Aorta (tissue), 5 donors: Measurements from ENCODE around the gene UGT1A8. TPM values are rescaled to one million over a fixed set of nuclear protein-coding genes. Genes with fewer than 3 reads are reported as not detected.

Experiments
- ATAC-seq: fragments of 200-7000 bp; cut with Tn5 transposase; one replicate; pipeline ENCODE4 v1.9.1; 2022; ENCODE audit warnings: moderate library complexity; ENCODE audit not compliant: low FRiP score
- DNase-seq, 2 donors: peaks; one replicate each; pipeline ENCODE4 v3.0.0-alpha.2; 2020
- H3K27ac ChIP-seq, 2 donors: one replicate each; pipeline ENCODE4 v1.5.1; 2013; ENCODE audit warnings: low read length in 2 of 2, mild to moderate bottlenecking in 2 of 2, moderate library complexity in 2 of 2, control low read depth in 1 of 2, inconsistent platforms in 1 of 2, low read depth in 1 of 2
- H3K27me3 ChIP-seq, 2 donors: one replicate each; pipeline ENCODE4 v1.6.1; 2013; ENCODE audit warnings: control low read depth in 1 of 2, low read length in 1 of 2, mild to moderate bottlenecking in 1 of 2, moderate library complexity in 1 of 2; ENCODE audit not compliant: insufficient read depth in 2 of 2, control insufficient read depth in 1 of 2
- H3K36me3 ChIP-seq, 2 donors: one replicate each; pipeline ENCODE4 v1.6.1; 2013; ENCODE audit warnings: control low read depth in 1 of 2, low read length in 1 of 2, mild to moderate bottlenecking in 1 of 2; ENCODE audit not compliant: insufficient read depth in 2 of 2, control insufficient read depth in 1 of 2
- H3K4me1 ChIP-seq, 2 donors: one replicate each; pipeline ENCODE4 v1.6.1; 2013; ENCODE audit warnings: low read length in 2 of 2, control low read depth in 1 of 2, mild to moderate bottlenecking in 1 of 2, moderate library complexity in 1 of 2; ENCODE audit not compliant: insufficient read depth in 2 of 2, control insufficient read depth in 1 of 2
- H3K4me3 ChIP-seq, 2 donors: one replicate each; pipeline ENCODE4 v1.5.1; 2013; ENCODE audit warnings: low read length in 2 of 2, control low read depth in 1 of 2, mild to moderate bottlenecking in 1 of 2
- H3K9me3 ChIP-seq: one replicate; pipeline ENCODE4 v1.6.1; 2013; ENCODE audit warnings: mild to moderate bottlenecking, low read length; ENCODE audit not compliant: control insufficient read depth
- WGBS, 2 donors: extraction: QIAGEN DNeasy Blood & Tissue Kit; methylation state at CpG; one replicate each; pipeline ENCODE4 v1.1.7; 2013; 5-methylcytosine and 5-hydroxymethylcytosine counted together
- intact Hi-C, 2 donors: fragments of 100-400 bp; cut with DNase I; formaldehyde crosslinking; loops; one replicate each; pipeline versions ENCODE4 v1.14.2 to v1.15.0; 2022
- polyA plus RNA-seq, 2 donors: library from polyadenylated mRNA; stranded (reverse); fragments of 200-250 nt; gene quantifications; one replicate each; pipeline ENCODE4 v1.2.3, GENCODE V29; 2013
- total RNA-seq, 2 donors: library from RNA; stranded (reverse); fragmentation: NEBNext Ultra II Directional; extraction: Animal tissue kit (Norgen Biotek cat#: 25700); gene quantifications; one replicate each; pipeline ENCODE4 v1.2.1, GENCODE V29; 2021
- donor health status: healthy with polysubstance abuse.
- donor health status: Bipolar disorder and iron deficiency.
- donor health status: DM: no; HTN: no; CAD: no.
- donor health status: DM: no; HTN: no; CAD: no.
- donor health status: DM: yes; HTN: yes; CAD: no.

The UGT1A8 gene
- total and polyA plus RNA-seq, 4 donors: 1.0 TPM; not detected in 3

DNA sequence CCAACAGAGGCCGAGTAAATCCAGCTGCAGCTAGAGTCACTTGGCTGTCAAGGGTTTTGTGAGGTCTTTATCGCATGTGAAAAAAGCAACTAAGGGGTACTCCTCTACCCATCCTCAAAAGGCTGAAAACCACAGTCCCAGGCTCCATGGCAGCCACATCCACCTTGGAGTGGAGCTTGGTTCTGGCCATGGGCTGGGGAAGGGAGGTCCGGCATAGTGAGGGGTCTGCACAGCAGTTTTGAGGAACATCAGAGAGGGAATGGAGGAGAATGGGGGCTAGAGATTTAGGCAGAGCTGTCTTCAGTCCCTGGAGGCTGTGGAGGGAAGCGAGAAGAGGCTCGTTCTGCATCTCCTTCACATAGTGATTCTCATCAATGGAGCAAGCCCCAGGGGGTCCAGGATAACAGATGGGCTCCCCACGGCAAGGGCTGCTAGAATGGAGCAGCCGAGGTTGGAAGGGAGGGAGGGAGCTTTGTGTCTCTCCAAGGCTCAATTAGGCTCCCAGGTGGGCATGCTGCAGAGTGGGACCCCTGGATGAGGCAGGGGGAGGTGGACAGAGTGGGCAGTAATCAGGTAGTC, 181.7 kb downstream of the UGT1A8 start:
- peak in 1 of 2 donors; percentile 34 for DNase-seq
- intact Hi-C loops: no loop called here
- WGBS, 2 donors: 60% methylated on average over 7 of the region's 7 CpGs
- Histone ChIP-seq H3K4me1 (no peaks in the 10 kb centered on the region), H3K9me3 (no peaks in the 10 kb centered on the region), H3K27me3 (no peaks in the 10 kb centered on the region), H3K27ac (no peak overlapping the region), H3K36me3 (no peaks in the 10 kb centered on the region), H3K4me3 (no peak overlapping the region)
- no peak for ATAC-seq

DNA sequence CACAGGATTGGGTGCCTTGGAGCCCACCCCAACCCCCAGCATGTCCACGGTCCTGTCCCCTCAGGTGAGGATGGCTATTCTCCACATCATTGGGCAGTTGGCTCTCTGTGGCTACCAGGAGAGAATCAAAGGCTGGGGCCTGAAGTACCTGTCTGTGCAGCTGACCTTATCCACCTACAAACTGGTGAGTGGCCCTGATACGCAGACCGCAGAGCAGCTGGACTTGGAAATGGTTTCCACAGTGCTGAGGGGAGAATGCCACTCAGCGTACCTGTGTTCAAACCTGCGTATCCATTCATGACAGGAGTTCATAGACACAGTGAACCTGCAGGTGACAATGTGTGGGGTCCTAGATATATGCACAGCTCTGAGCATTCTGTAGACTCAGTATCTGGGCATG, 182.3 kb downstream of the UGT1A8 start:
- intact Hi-C loops: no loop called here
- H3K27ac ChIP-seq: no peak overlapping the region
- H3K4me3 ChIP-seq: no peak overlapping the region
- no peaks in the 10 kb centered on the region for H3K9me3 ChIP-seq
- DNase-seq: no peak
- ATAC-seq: no peak
- H3K36me3 ChIP-seq: no peaks in the 10 kb centered on the region
- no peaks in the 10 kb centered on the region for H3K27me3 ChIP-seq
- WGBS, 2 donors: 53 to 85% methylated on average over 5 of the region's 5 CpGs
- H3K4me1 ChIP-seq: no peaks in the 10 kb centered on the region

DNA sequence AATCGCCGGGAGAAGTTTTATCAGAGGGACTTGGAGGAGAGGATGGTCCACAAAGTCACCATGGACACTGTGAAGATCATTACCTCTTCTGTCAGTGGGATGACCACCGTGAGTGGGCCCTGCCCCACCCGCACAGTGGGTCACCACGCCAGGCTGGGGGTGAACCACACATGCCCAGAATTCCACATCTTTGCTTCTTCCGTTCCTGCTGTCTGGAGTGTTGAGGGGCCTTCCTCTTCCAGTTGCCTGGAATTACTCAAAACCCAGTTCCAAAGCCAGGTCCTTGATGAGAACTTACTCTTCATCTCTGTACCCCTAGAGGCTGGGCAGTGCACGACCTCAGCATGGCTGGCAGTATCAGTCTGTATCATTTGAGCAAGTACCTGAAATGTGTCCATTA, 182.8 kb downstream of the UGT1A8 start:
- Histone ChIP-seq H3K27ac (no peak overlapping the region), H3K4me3 (no peak overlapping the region), H3K36me3 (no peaks in the 10 kb centered on the region), H3K9me3 (no peaks in the 10 kb centered on the region), H3K4me1 (no peaks in the 10 kb centered on the region), H3K27me3 (no peaks in the 10 kb centered on the region)
- peak in 1 of 2 donors; percentile 25 for DNase-seq
- intact Hi-C loops: no loop called here
- 77 to 79% methylated on average over 7 of the region's 7 CpGs for WGBS, 2 donors
- no peak for ATAC-seq

DNA sequence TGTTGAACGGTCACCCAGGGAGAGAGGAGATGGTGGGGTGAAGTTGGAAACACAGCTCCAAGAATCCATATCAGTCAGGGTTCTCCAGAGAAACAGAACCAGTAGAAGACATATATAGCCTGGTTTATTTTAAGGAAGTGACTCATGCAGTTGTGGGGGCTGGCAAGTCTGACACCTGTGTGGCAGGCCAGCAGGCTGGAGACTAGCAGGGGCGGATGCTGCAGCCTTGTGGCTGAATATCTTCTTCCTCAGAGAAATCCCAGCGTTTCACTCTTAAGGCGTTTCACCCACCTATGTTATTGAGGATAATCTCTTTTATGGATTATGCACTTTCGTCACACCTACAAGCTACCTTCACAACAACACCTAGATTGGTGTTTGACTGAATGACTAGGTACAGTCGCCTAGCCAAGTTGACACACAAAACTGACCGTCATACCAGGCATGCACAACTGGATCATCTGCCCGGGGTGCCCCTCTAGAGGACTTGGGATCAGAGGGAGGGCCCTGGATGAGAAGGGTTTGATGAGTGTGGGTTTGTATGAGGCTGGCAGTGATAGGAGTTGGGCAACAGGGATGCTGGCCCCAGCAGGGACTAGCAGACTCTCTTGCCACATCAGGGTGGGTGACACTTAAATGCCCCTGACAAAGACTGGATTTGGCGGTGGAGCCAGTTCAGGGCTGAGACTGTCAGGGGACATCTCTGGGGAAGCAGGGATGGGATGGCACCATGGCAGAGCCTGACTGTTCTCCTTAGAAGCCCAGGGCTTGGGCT, 184.1 kb downstream of the UGT1A8 start:
- Histone ChIP-seq H3K36me3 (no peaks in the 10 kb centered on the region), H3K27ac (no peak overlapping the region), H3K27me3 (no peaks in the 10 kb centered on the region), H3K4me3 (no peak overlapping the region), H3K9me3 (no peaks in the 10 kb centered on the region), H3K4me1 (no peaks in the 10 kb centered on the region)
- ATAC-seq (no peak), DNase-seq (no peak)
- intact Hi-C loops: no loop called here
- WGBS, 2 donors: 73 to 75% methylated on average over 9 of the region's 9 CpGs

DNA sequence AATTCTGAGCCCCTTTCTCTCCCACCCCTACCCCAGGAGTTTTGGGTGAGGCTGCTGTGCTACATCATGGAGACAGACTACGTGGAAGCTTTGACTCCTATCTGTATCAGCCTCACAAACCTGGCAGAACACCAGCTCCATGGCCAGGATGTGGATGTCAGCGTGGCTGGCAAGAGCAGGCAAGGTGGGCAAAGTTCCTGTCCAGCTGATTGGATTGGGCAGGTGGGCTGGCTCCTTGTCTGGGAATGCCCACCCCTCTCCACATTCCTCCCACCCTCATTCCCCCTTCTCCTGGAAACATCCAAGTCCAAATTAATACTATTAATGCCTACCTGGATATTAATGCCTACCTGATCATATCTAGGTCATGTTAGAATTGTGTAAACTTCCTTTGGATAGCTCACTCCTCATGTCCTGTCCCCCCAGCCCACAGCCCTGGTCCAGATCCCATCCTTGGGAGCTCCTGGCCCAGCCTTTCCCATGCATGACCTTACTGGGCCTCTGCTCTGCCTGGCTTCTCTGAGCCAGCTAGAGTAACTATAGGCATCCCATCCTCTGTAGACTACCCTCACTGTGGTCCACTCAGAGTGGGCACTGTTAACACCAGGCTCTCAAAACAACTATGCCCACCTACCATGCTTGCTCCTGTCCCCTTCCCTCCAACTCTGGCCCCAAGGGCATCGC, 184.8 kb downstream of the UGT1A8 start:
- Histone ChIP-seq H3K36me3 (no peaks in the 10 kb centered on the region), H3K4me1 (no peaks in the 10 kb centered on the region), H3K27ac (no peak overlapping the region), H3K4me3 (no peak overlapping the region), H3K27me3 (no peaks in the 10 kb centered on the region), H3K9me3 (no peaks in the 10 kb centered on the region)
- intact Hi-C loops: no loop called here
- no peak for ATAC-seq
- 67 to 75% methylated on average over 3 of the region's 3 CpGs for WGBS, 2 donors
- no peak for DNase-seq

DNA sequence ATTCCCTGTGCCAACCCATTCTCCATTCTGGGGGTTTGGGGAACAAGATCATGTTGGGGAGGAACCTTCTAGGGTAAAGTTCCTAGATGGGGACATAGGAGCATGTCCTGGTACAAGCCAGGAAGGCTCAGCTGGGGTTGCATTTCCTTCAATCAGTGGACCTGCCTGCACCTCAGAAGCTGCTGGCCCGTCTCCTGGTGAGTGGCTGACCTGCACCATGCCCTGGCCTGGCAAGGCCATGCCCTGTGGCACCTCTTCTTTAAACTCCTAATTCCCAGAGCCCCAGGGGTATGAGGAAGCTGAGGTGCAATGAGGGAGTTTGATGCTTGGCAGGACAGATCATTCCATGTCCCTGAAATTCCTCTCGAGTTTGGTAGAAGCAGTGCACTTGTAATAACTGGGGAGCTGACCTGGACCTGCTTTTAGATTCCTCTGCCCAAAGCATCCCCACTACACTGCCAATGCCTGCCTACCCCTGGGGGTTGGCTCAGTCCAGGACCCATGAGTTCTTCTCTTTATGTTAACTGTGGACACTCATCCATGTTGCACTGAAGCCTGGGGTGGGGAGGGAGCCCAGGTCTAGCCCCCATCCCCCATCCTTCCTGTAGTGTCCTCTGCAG, 186.0 kb downstream of the UGT1A8 start:
- intact Hi-C loops: no loop called here
- no peak overlapping the region for H3K27ac ChIP-seq
- H3K27me3 ChIP-seq: no peaks in the 10 kb centered on the region
- H3K4me1 ChIP-seq: no peaks in the 10 kb centered on the region
- ATAC-seq: no peak
- H3K36me3 ChIP-seq: no peaks in the 10 kb centered on the region
- 72 to 84% methylated on average over 2 of the region's 2 CpGs for WGBS, 2 donors
- H3K9me3 ChIP-seq: no peaks in the 10 kb centered on the region
- no peak for DNase-seq
- no peak overlapping the region for H3K4me3 ChIP-seq

DNA sequence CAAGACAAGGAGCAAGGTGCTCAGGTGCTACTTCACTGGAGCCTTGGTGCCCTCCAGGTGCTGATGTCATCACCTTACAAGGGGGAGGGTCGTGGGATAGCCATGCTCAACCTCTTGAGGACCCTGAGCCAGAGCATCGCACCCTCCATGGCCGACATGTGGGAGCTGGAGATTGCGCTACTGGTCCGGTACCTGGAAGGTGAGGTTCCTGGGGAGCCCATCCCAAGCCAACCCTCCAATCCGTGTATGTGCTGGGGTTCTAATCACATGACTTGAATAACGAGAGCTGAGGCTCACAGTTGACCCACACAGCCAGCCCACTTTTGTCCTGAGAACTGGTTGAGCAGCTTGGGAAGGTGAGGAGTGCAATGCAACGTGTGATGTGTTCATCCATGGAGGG, 186.6 kb downstream of the UGT1A8 start:
- 68 to 70% methylated on average over 8 of the region's 8 CpGs for WGBS, 2 donors
- peak in 1 of 2 donors; percentile 48 for DNase-seq

DNA sequence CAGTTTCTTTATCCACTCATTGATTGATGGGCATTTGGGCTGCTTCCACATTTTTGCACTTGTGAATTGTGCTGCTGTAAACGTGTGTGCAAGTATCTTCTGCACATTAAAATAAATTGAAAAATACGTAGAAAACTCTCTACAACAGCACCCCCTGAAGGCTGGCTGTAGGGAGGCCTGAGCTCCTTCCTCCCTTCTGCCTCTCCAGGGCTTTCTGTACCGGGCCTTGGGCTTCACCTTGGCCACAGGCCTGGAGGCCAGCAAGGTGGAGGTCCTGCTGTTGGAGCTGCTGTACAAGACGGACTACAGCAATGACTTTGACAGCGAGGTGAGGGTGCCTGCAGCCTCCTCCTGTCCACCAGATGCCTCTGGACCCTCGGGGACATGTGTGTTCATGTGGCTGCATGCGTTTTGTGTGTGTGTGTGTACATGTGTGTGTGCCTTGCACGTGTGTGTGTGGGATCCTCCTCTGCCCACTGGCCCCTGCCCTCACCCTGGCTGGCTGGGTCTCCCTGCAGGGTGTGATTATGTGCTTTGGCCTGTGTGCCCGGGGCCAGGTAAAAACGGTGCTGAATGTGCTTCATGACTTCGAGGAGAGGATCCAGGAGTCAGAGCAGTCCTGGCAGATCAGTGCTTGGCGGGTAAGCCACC, 189.9 kb downstream of the UGT1A8 start:
- DNase-seq: peak in 1 of 2 donors; percentile 47
- H3K4me3 ChIP-seq: no peak overlapping the region
- H3K36me3 ChIP-seq: no peaks in the 10 kb centered on the region
- H3K9me3 ChIP-seq: no peaks in the 10 kb centered on the region
- intact Hi-C loops: no loop called here
- no peak overlapping the region for H3K27ac ChIP-seq
- no peaks in the 10 kb centered on the region for H3K27me3 ChIP-seq
- ATAC-seq: peak; percentile 9
- no peaks in the 10 kb centered on the region for H3K4me1 ChIP-seq
- WGBS, 2 donors: 73 to 74% methylated on average over 12 of the region's 12 CpGs

More for the DNA sequence above, 186.6 kb downstream of the UGT1A8 start:
- Histone ChIP-seq H3K9me3 (no peaks in the 10 kb centered on the region), H3K4me1 (no peaks in the 10 kb centered on the region), H3K4me3 (no peak overlapping the region), H3K27ac (no peak overlapping the region), H3K36me3 (no peaks in the 10 kb centered on the region), H3K27me3 (no peaks in the 10 kb centered on the region)
- intact Hi-C loops: no loop called here
- ATAC-seq: no peak
